OCI-LY1 (cell line): ENCODE data around the gene UNG.

ENCODE experiments used
- H2AFZ ChIP-seq: fragments of 200-600 bp; sonication (generic), shearing (Covaris generic); 2 replicates; pipeline ENCODE4 v1.6.0; 2014; ENCODE audit warnings: antibody characterized with exemption, mild to moderate bottlenecking, low read length
- H3F3A ChIP-seq: fragments of 200-600 bp; sonication (generic), shearing (Covaris generic); 2 replicates; pipeline ENCODE4 v1.6.0; 2014; ENCODE audit warnings: mild to moderate bottlenecking, antibody characterized with exemption, low read length, moderate library complexity; ENCODE audit not compliant: insufficient read depth
- H3K27ac ChIP-seq: fragments of 200-600 bp; sonication (generic); 2 replicates; pipeline ENCODE4 v1.5.1; 2014; ENCODE audit warnings: low read length, mixed run types, mild to moderate bottlenecking, low read depth; ENCODE audit not compliant: poor library complexity, severe bottlenecking
- H3K27me3 ChIP-seq: fragments of 200-600 bp; sonication (generic); 2 replicates; pipeline ENCODE4 v1.6.0; 2014; ENCODE audit warnings: antibody characterized with exemption, mild to moderate bottlenecking, low read length, moderate library complexity; ENCODE audit not compliant: insufficient read depth
- H3K36me3 ChIP-seq: fragments of 200-600 bp; sonication (generic); 2 replicates; pipeline ENCODE4 v1.6.1; 2014; ENCODE audit warnings: mild to moderate bottlenecking, antibody characterized with exemption, low read length, moderate library complexity, mixed read lengths; ENCODE audit not compliant: insufficient read depth
- H3K4me1 ChIP-seq: fragments of 200-600 bp; sonication (generic); 2 replicates; pipeline ENCODE4 v1.5.1; 2014; ENCODE audit warnings: mild to moderate bottlenecking, low read length, moderate library complexity; ENCODE audit not compliant: insufficient read depth, severe bottlenecking
- H3K4me2 ChIP-seq: fragments of 200-600 bp; sonication (generic), shearing (Covaris generic); 2 replicates; pipeline ENCODE4 v1.6.1; 2014; ENCODE audit warnings: low read length
- H3K4me3 ChIP-seq: fragments of 200-600 bp; sonication (generic); 2 replicates; pipeline ENCODE4 v1.5.1; 2014; ENCODE audit warnings: low read length, low read depth, mild to moderate bottlenecking, mixed read lengths; ENCODE audit not compliant: poor library complexity, severe bottlenecking
- H3K79me2 ChIP-seq: fragments of 200-600 bp; shearing (Covaris generic); 2 replicates; pipeline ENCODE4 v1.6.1; 2016; ENCODE audit warnings: mixed run types, low read length, mixed read lengths; ENCODE audit not compliant: insufficient read depth
- H3K9ac ChIP-seq: fragments of 200-600 bp; sonication (generic), shearing (Covaris generic); 2 replicates; pipeline ENCODE4 v1.6.1; 2014; ENCODE audit warnings: mild to moderate bottlenecking, low read length, mixed read lengths
- H3K9me2 ChIP-seq: fragments of 200-600 bp; sonication (generic), shearing (Covaris generic); 2 replicates; pipeline ENCODE4 v1.6.1; 2014; ENCODE audit warnings: low read depth, mild to moderate bottlenecking, low read length, mixed read lengths
- H3K9me3 ChIP-seq: fragments of 200-600 bp; shearing (Covaris generic); 2 replicates; pipeline ENCODE4 v1.6.1; 2014; ENCODE audit warnings: low read length, mixed read lengths
- H4K20me1 ChIP-seq: fragments of 200-600 bp; sonication (generic), shearing (Covaris generic); 2 replicates; pipeline ENCODE4 v1.6.0; 2016; ENCODE audit warnings: mild to moderate bottlenecking, low read length; ENCODE audit not compliant: insufficient read depth
- CTCF ChIP-seq: fragments of 200-600 bp; sonication (generic), shearing (Covaris generic); IDR thresholded peaks from 2 replicates; pipeline ENCODE4 v1.5.1; 2017; ENCODE audit warnings: mild to moderate bottlenecking, antibody characterized with exemption, low read length, moderate library complexity, mixed read lengths
- EZH2 ChIP-seq: fragments of 200-600 bp; sonication (generic), shearing (Covaris generic); IDR thresholded peaks from 2 replicates; pipeline ENCODE4 v1.8.0; 2017; ENCODE audit warnings: borderline replicate concordance, mixed run types, mild to moderate bottlenecking, antibody characterized with exemption, low read length, moderate library complexity, mixed read lengths

Gene UNG

GRCh38 chr12:109056891-109057290 is 40.5 kb upstream of the UNG start:
- no peaks in the 10 kb centered on the region for H4K20me1 ChIP-seq
- no peak overlapping the region for H3K27ac ChIP-seq
- H3K27me3 ChIP-seq, result no peaks in the 10 kb centered on the region
- no peaks in the 10 kb centered on the region for H3K9me2 ChIP-seq
- TF ChIP-seq EZH2 (no peak), CTCF (no peak)
- no peak overlapping the region for H3K9ac ChIP-seq
- no peaks in the 10 kb centered on the region for H3F3A ChIP-seq
- no peaks in the 10 kb centered on the region for H3K79me2 ChIP-seq
- H3K4me1 ChIP-seq, result peaks cover 20% of the 10 kb centered on the region
- H3K4me2 ChIP-seq, result no peak overlapping the region
- H3K4me3 ChIP-seq, result no peak overlapping the region
- H3K9me3 ChIP-seq, result no peaks in the 10 kb centered on the region
- no peak overlapping the region for H2AFZ ChIP-seq
- no peaks in the 10 kb centered on the region for H3K36me3 ChIP-seq

- Histone ChIP-seq H3F3A (no peaks in the 10 kb centered on the region), H3K4me3 (no peak overlapping the region), H3K4me1 (peaks cover 19% of the 10 kb centered on the region), H3K9me2 (no peaks in the 10 kb centered on the region), H3K27me3 (no peaks in the 10 kb centered on the region), H3K27ac (no peak overlapping the region), H4K20me1 (no peaks in the 10 kb centered on the region), H3K9ac (no peak overlapping the region), H3K9me3 (no peaks in the 10 kb centered on the region), H3K79me2 (no peaks in the 10 kb centered on the region), H2AFZ (no peak overlapping the region), H3K36me3 (no peaks in the 10 kb centered on the region), H3K4me2 (no peak overlapping the region)
- no peak for TF ChIP-seq CTCF
- no peak for TF ChIP-seq EZH2
These were observed 40.0 kb upstream of the UNG start for GRCh38 chr12:109057376-109057775.

GRCh38 chr12:109058773-109059172 is 38.6 kb upstream of the UNG start:
- Histone ChIP-seq H3K79me2 (no peaks in the 10 kb centered on the region), H2AFZ (no peak overlapping the region), H3K36me3 (peaks cover 10% of the 10 kb centered on the region; the same call in 1 of the 2 replicates), H3K4me3 (no peak overlapping the region), H4K20me1 (no peaks in the 10 kb centered on the region), H3K4me2 (no peak overlapping the region), H3K9me3 (no peaks in the 10 kb centered on the region), H3F3A (no peaks in the 10 kb centered on the region), H3K27me3 (no peaks in the 10 kb centered on the region), H3K9ac (no peak overlapping the region), H3K4me1 (peaks cover 13% of the 10 kb centered on the region), H3K9me2 (no peaks in the 10 kb centered on the region), H3K27ac (no peak overlapping the region)
- no peak for TF ChIP-seq CTCF
- no peak for TF ChIP-seq EZH2
